Panc1 (cell line): ENCODE data around the gene SIGLEC11.

Source experiments
- CTCF ChIP-seq: fragments of 450-650 bp; IDR thresholded peaks from 2 replicates; pipeline ENCODE4 v1.5.1; 2017; ENCODE audit warnings: mild to moderate bottlenecking
- SIN3A ChIP-seq: IDR thresholded peaks from 2 replicates; pipeline ENCODE4 v1.6.1; 2012; ENCODE audit warnings: low read depth, mild to moderate bottlenecking, low read length, moderate library complexity, borderline replicate concordance; ENCODE audit not compliant: insufficient read depth
- TCF7L2 ChIP-seq: IDR thresholded peaks from 2 replicates; pipeline ENCODE4 v1.6.1; 2011; ENCODE audit warnings: mild to moderate bottlenecking, low read depth, low read length, inconsistent platforms

- no peak for TF ChIP-seq TCF7L2
- no peak for TF ChIP-seq CTCF
- no peak for TF ChIP-seq SIN3A
Measured at GRCh38 chr19:49956115-49956495, 4.9 kb downstream of the SIGLEC11 start.
